Cardiac muscle cell (in vitro differentiated cells and primary cell): Measurements from ENCODE around the gene PNLIP. TPM values are rescaled to one million over a fixed set of nuclear protein-coding genes. Genes with fewer than 3 reads are reported as not detected.

Experiments
- DNase-seq, 2 donors: peaks; one replicate each; pipeline versions ENCODE4 v3.0.0 to v3.0.0-alpha.2; 2010 to 2017; ENCODE audit warnings: low read depth in 1 of 2, low spot score in 1 of 2
- H3K27ac ChIP-seq: fragments of 200-600 bp; sonication (generic); 2 replicates; pipeline ENCODE4 v1.5.1; 2016
- H3K27me3 ChIP-seq: fragments of 200-600 bp; sonication (generic); 2 replicates; pipeline ENCODE4 v1.6.0; 2016; ENCODE audit warnings: control low read depth
- H3K36me3 ChIP-seq: fragments of 200-600 bp; sonication (generic); 2 replicates; pipeline ENCODE4 v1.5.1; 2016; ENCODE audit warnings: control low read depth
- H3K4me1 ChIP-seq: fragments of 200-600 bp; sonication (generic); 2 replicates; pipeline ENCODE4 v1.8.1; 2017; ENCODE audit warnings: low read depth, mild to moderate bottlenecking, mixed run types
- H3K4me3 ChIP-seq: fragments of 200-600 bp; sonication (generic); 2 replicates; pipeline ENCODE4 v1.5.1; 2016; ENCODE audit warnings: mild to moderate bottlenecking
- H3K9me3 ChIP-seq: fragments of 200-600 bp; sonication (generic); 2 replicates; pipeline ENCODE4 v1.5.1; 2017; ENCODE audit warnings: low read depth, mild to moderate bottlenecking, control low read depth
- polyA plus RNA-seq: library from polyadenylated mRNA; unstranded; fragments of >200 nt; fragmentation: Nextera tagmentation; extraction: Ambion mirVana; gene quantifications from 2 replicates; pipeline ENCODE4 v1.2.1, GENCODE V29; 2016
- total RNA-seq: library from RNA; depleted of rRNA; stranded (reverse); fragments of >200 nt; gene quantifications from 2 replicates; pipeline ENCODE4 v1.2.3, GENCODE V29; 2016
- TF ChIP-seq, protein P1 (sequence below): IDR thresholded peaks from 2 replicates; pipeline ENCODE4 v1.5.1; 2012; ENCODE audit warnings: low read depth, mild to moderate bottlenecking, low read length

Gene PNLIP
- total RNA-seq, result not detected in 2 replicates
- polyA plus RNA-seq, result not detected in 2 replicates

- Histone ChIP-seq H3K27ac (no peak within 1 kb of the TSS), H3K4me1 (no peaks in the 10 kb centered on the region), H3K4me3 (no peak within 1 kb of the TSS), H3K27me3 (no peaks in the 10 kb centered on the region), H3K36me3 (no peaks in the 10 kb centered on the region), H3K9me3 (no peaks in the 10 kb centered on the region)
- TF ChIP-seq, protein P1, sequence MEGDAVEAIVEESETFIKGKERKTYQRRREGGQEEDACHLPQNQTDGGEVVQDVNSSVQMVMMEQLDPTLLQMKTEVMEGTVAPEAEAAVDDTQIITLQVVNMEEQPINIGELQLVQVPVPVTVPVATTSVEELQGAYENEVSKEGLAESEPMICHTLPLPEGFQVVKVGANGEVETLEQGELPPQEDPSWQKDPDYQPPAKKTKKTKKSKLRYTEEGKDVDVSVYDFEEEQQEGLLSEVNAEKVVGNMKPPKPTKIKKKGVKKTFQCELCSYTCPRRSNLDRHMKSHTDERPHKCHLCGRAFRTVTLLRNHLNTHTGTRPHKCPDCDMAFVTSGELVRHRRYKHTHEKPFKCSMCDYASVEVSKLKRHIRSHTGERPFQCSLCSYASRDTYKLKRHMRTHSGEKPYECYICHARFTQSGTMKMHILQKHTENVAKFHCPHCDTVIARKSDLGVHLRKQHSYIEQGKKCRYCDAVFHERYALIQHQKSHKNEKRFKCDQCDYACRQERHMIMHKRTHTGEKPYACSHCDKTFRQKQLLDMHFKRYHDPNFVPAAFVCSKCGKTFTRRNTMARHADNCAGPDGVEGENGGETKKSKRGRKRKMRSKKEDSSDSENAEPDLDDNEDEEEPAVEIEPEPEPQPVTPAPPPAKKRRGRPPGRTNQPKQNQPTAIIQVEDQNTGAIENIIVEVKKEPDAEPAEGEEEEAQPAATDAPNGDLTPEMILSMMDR, result no peak
- no peak for DNase-seq
Observed at GRCh38 chr10:116545756-116546155, at the start of gene PNLIP. Gene PNLIP, plus strand, starts transcription at chr10:116545931. Its CDS starts 162 bp downstream, at chr10:116546093.

DNA sequence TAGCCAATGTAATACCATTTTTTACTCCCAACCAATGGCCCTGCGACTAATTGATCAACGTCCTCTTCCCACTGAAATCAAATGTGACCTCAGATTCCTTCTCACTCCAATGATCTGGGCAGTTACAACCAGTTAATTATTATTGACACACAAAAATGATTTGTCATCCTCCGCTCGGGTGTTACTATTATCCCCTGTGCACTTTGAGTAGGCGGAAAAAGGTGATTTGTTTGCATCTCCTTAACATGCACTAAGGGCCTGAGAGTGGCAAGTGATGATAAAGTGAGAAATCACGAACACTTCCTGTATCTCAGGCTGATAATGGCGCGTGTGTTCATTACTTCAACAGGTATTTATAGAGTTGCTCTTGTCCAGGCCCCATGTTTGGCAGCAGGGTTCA lies 40.9 kb upstream of the PNLIP start:
- Histone ChIP-seq H3K27ac (no peak overlapping the region), H3K4me1 (no peaks in the 10 kb centered on the region), H3K4me3 (no peak overlapping the region), H3K36me3 (no peaks in the 10 kb centered on the region), H3K9me3 (no peaks in the 10 kb centered on the region), H3K27me3 (no peaks in the 10 kb centered on the region)
- TF ChIP-seq, protein P1, result no peak
- no peak for DNase-seq

DNA sequence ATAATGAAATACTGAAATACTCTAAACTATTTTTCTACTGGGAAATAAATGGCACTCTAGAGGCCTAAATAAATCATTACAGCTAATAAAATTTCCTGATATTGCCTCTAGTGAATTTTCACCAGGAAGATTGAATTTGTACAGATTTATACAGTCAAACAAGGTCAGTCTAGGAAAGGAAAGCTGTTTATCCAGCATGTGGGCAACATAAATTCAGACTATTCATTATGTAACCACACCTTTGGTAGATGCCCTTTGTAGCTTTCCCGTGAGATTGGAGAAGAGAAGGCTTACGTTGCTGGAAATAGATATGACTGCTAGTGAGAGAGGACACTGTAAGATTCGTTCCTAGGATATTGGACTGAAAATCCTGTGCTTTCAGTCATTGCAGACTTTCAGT lies 35.2 kb upstream of the PNLIP start:
- no peaks in the 10 kb centered on the region for H3K4me1 ChIP-seq

DNA sequence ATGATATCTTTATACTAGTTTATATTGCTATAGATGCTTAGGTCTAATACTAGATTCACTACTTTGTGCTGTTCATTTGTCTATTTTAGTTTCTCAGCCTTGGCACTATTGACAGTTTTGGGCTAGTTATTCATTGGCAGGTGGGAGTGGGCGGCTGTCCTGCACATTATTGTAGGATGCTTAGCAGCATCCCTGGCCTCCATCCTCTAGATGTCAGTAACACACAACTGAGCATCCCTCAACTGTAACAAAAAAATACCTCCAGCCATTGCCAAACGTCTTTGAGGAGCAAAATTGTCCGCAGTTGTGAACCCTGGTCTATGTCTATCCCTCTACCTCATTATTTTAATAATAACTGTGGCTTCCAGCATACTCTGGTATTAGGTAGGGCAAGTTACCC lies 34.4 kb upstream of the PNLIP start:
- H3K27me3 ChIP-seq, result no peaks in the 10 kb centered on the region
- TF ChIP-seq, protein P1, result no peak
- no peak overlapping the region for H3K4me3 ChIP-seq
- no peak overlapping the region for H3K27ac ChIP-seq
- no peaks in the 10 kb centered on the region for H3K9me3 ChIP-seq
- H3K4me1 ChIP-seq, result no peaks in the 10 kb centered on the region
- no peaks in the 10 kb centered on the region for H3K36me3 ChIP-seq
- no peak for DNase-seq

More for the DNA sequence above, 35.2 kb upstream of the PNLIP start:
- no peaks in the 10 kb centered on the region for H3K9me3 ChIP-seq
- H3K27me3 ChIP-seq, result no peaks in the 10 kb centered on the region
- TF ChIP-seq, protein P1, result no peak
- no peak overlapping the region for H3K27ac ChIP-seq
- no peaks in the 10 kb centered on the region for H3K36me3 ChIP-seq
- no peak overlapping the region for H3K4me3 ChIP-seq
- DNase-seq, result no peak

- H3K4me3 ChIP-seq, result no peak overlapping the region
- H3K9me3 ChIP-seq, result no peaks in the 10 kb centered on the region
- TF ChIP-seq, protein P1, result peak; percentile 81
- H3K4me1 ChIP-seq, result no peaks in the 10 kb centered on the region
- DNase-seq, result peak; percentile 53 to 55
- H3K27me3 ChIP-seq, result no peaks in the 10 kb centered on the region
- no peaks in the 10 kb centered on the region for H3K36me3 ChIP-seq
- no peak overlapping the region for H3K27ac ChIP-seq
Observed at GRCh38 chr10:116521424-116522290, 24.1 kb upstream of the PNLIP start.
